OCI-LY3 (cell line): ENCODE results near the gene CYP20A1.
"Not testable (repeated sequence)": the region's sequence is repeated elsewhere in the genome, so short reads cannot be mapped to it uniquely, and the experiment has no call there.

ENCODE experiments used
- EZH2phosphoT487 ChIP-seq: fragments of 200-600 bp; shearing (Covaris generic); IDR thresholded peaks from 2 replicates; pipeline ENCODE4 v1.6.1; 2018; ENCODE audit warnings: antibody characterized with exemption, mixed run types, low read depth
- TF ChIP-seq, protein P1 (sequence below): fragments of 200-600, 300-600 bp; sonication (generic); IDR thresholded peaks from 2 replicates; pipeline ENCODE4 v1.5.1; 2014; ENCODE audit warnings: antibody characterized with exemption, low read length, low read depth

DNA sequence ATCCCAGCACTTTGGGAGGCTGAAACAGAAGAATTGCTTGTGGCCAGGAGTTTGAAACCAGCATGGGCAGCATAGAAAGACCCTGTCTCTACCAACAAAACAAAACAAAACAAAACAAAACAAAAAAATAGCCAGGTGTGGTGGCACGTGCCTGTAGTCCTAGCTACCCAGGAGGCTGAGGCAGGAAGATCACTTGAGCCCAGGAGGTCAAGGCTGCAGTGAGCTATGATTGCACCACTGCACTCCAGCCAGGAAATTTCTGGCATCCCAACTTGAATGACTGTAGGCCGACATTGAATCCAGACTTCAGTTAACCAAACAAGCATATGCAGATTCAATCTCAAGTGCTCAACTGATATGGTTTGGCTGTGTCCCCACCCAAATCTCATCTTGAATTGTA lies 9.1 kb upstream of the CYP20A1 start:
- TF ChIP-seq, protein P1, sequence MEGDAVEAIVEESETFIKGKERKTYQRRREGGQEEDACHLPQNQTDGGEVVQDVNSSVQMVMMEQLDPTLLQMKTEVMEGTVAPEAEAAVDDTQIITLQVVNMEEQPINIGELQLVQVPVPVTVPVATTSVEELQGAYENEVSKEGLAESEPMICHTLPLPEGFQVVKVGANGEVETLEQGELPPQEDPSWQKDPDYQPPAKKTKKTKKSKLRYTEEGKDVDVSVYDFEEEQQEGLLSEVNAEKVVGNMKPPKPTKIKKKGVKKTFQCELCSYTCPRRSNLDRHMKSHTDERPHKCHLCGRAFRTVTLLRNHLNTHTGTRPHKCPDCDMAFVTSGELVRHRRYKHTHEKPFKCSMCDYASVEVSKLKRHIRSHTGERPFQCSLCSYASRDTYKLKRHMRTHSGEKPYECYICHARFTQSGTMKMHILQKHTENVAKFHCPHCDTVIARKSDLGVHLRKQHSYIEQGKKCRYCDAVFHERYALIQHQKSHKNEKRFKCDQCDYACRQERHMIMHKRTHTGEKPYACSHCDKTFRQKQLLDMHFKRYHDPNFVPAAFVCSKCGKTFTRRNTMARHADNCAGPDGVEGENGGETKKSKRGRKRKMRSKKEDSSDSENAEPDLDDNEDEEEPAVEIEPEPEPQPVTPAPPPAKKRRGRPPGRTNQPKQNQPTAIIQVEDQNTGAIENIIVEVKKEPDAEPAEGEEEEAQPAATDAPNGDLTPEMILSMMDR: not testable (repeated sequence)
- TF ChIP-seq EZH2phosphoT487: not testable (repeated sequence)
